ENCODE data around the gene CACNA1S.
A peak's percentile ranks its signal among the peaks of the same experiment; 100 is the strongest.

The CACNA1S gene

DNA sequence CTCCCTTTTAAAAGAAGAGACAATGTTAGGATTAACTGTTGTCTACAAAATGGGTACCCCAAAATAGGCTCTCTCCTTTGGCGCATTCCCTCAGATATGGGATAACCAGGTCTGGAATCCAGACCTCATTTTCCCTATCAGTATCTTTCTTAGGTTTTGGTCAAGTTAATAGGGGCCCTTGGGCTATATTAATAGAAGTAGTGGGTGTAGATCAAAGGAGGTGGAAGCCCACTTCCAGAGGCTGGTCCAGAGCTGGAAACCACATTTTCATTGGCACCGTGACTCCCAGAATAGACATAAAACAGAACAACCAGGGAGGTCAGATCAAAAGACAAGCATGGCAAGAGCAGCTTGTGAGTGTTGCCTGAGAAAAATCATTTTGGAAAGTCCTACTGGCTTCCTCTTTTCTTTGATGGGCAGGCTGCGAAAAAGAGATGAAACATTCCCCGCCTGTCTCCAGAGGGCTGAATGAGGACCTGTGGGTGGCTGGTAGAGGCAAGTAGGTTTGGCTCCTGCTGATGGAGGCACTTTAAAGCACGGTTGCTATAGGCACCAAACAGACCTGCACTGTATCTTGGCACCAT lies 62.9 kb downstream of the CACNA1S start:
- Histone ChIP-seq H4K20me1 (ENCODE audit: insufficient read depth, low read length) (no peaks in the 10 kb centered on the region), H3K9ac (ENCODE audit: low read length) (no peak overlapping the region), H3F3A (ENCODE audit: insufficient read depth, low read length) (no peaks in the 10 kb centered on the region), H3K9me3 (replicated peaks; ENCODE audit: insufficient read depth, low read length) (no peaks in the 10 kb centered on the region), H3K27ac (ENCODE audit: low read length) (no peak overlapping the region), H3K9me2 (replicated peaks; ENCODE audit: insufficient read depth, low read length) (no peaks in the 10 kb centered on the region), H3K79me2 (ENCODE audit: low read length) (no peaks in the 10 kb centered on the region), H3K4me1 (ENCODE audit: low read length) (no peaks in the 10 kb centered on the region), H3K27me3 (replicated peaks; ENCODE audit: insufficient read depth, low read length) (no peaks in the 10 kb centered on the region), H3K36me3 (replicated peaks; ENCODE audit: insufficient read depth, low read length) (no peaks in the 10 kb centered on the region), H2AFZ (ENCODE audit: low read length) (no peak overlapping the region), H3K4me2 (ENCODE audit: low read depth, low read length) (no peak overlapping the region), H3K4me3 (ENCODE audit: low read length) (no peak overlapping the region)
- no peak for DNase-seq
- TF ChIP-seq CTCF (IDR thresholded peaks at IDR 0.05; ENCODE audit: low read length) (no peak), EZH2phosphoT487 (IDR thresholded peaks at IDR 0.05; ENCODE audit: low read length) (no peak), EZH2 (optimal IDR thresholded peaks at IDR 0.05; ENCODE audit: low read depth, low read length) (no peak)

- TF ChIP-seq EZH2phosphoT487 (IDR thresholded peaks at IDR 0.05; ENCODE audit: low read length) = no peak
- TF ChIP-seq CTCF (IDR thresholded peaks at IDR 0.05; ENCODE audit: low read length) = no peak
- no peak for TF ChIP-seq EZH2 (optimal IDR thresholded peaks at IDR 0.05; ENCODE audit: low read depth, low read length)
- no peaks in the 10 kb centered on the region for H3K27me3 ChIP-seq (replicated peaks; ENCODE audit: insufficient read depth, low read length)
- no peak overlapping the region for H3K4me2 ChIP-seq (ENCODE audit: low read depth, low read length)
- H3K27ac ChIP-seq (ENCODE audit: low read length) = no peak overlapping the region
- no peaks in the 10 kb centered on the region for H3K4me1 ChIP-seq (ENCODE audit: low read length)
- DNase-seq = no peak
- H3K9ac ChIP-seq (ENCODE audit: low read length) = no peak overlapping the region
- H3K36me3 ChIP-seq (replicated peaks; ENCODE audit: insufficient read depth, low read length) = no peaks in the 10 kb centered on the region
- H4K20me1 ChIP-seq (ENCODE audit: insufficient read depth, low read length) = no peaks in the 10 kb centered on the region
- H3K9me3 ChIP-seq (replicated peaks; ENCODE audit: insufficient read depth, low read length) = no peaks in the 10 kb centered on the region
- H3K9me2 ChIP-seq (replicated peaks; ENCODE audit: insufficient read depth, low read length) = no peaks in the 10 kb centered on the region
- no peaks in the 10 kb centered on the region for H3K79me2 ChIP-seq (ENCODE audit: low read length)
- no peak overlapping the region for H3K4me3 ChIP-seq (ENCODE audit: low read length)
- H3F3A ChIP-seq (ENCODE audit: insufficient read depth, low read length) = no peaks in the 10 kb centered on the region
- H2AFZ ChIP-seq (ENCODE audit: low read length) = no peak overlapping the region
Measured at GRCh38 chr1:201048521-201048920, 63.7 kb downstream of the CACNA1S start.

GRCh38 chr1:201044119-201044518 lies 68.1 kb downstream of the CACNA1S start:
- no peak for DNase-seq
- Histone ChIP-seq H3K27ac (ENCODE audit: low read length) (no peak overlapping the region), H3K27me3 (replicated peaks; ENCODE audit: insufficient read depth, low read length) (no peaks in the 10 kb centered on the region), H3K4me2 (ENCODE audit: low read depth, low read length) (no peak overlapping the region), H3K4me1 (ENCODE audit: low read length) (no peaks in the 10 kb centered on the region), H3F3A (ENCODE audit: insufficient read depth, low read length) (no peaks in the 10 kb centered on the region), H4K20me1 (ENCODE audit: insufficient read depth, low read length) (no peaks in the 10 kb centered on the region), H3K36me3 (replicated peaks; ENCODE audit: insufficient read depth, low read length) (no peaks in the 10 kb centered on the region), H3K9me2 (replicated peaks; ENCODE audit: insufficient read depth, low read length) (no peaks in the 10 kb centered on the region), H3K9ac (ENCODE audit: low read length) (no peak overlapping the region), H3K79me2 (ENCODE audit: low read length) (no peaks in the 10 kb centered on the region), H3K9me3 (replicated peaks; ENCODE audit: insufficient read depth, low read length) (no peaks in the 10 kb centered on the region), H3K4me3 (ENCODE audit: low read length) (no peak overlapping the region), H2AFZ (ENCODE audit: low read length) (no peak overlapping the region)
- TF ChIP-seq EZH2 (optimal IDR thresholded peaks at IDR 0.05; ENCODE audit: low read depth, low read length) = no peak

- H2AFZ ChIP-seq (ENCODE audit: low read length) = no peak overlapping the region; the same call in 1 of the 2 replicates
- no peaks in the 10 kb centered on the region for H3K27me3 ChIP-seq (replicated peaks; ENCODE audit: insufficient read depth, low read length)
- H3K36me3 ChIP-seq (replicated peaks; ENCODE audit: insufficient read depth, low read length) = no peaks in the 10 kb centered on the region
- H3F3A ChIP-seq (ENCODE audit: insufficient read depth, low read length) = no peaks in the 10 kb centered on the region
- no peaks in the 10 kb centered on the region for H3K9me3 ChIP-seq (replicated peaks; ENCODE audit: insufficient read depth, low read length)
- DNase-seq = peak; percentile 81
- no peaks in the 10 kb centered on the region for H3K9me2 ChIP-seq (replicated peaks; ENCODE audit: insufficient read depth, low read length)
- no peak overlapping the region for H3K4me3 ChIP-seq (ENCODE audit: low read length)
- H3K4me1 ChIP-seq (ENCODE audit: low read length) = no peaks in the 10 kb centered on the region
- no peak overlapping the region for H3K27ac ChIP-seq (ENCODE audit: low read length)
- no peaks in the 10 kb centered on the region for H3K79me2 ChIP-seq (ENCODE audit: low read length)
- TF ChIP-seq CTCF (IDR thresholded peaks at IDR 0.05; ENCODE audit: low read length) = peak; percentile 99
- no peak for TF ChIP-seq EZH2 (optimal IDR thresholded peaks at IDR 0.05; ENCODE audit: low read depth, low read length)
- H3K4me2 ChIP-seq (ENCODE audit: low read depth, low read length) = no peak overlapping the region
- no peaks in the 10 kb centered on the region for H4K20me1 ChIP-seq (ENCODE audit: insufficient read depth, low read length)
- no peak overlapping the region for H3K9ac ChIP-seq (ENCODE audit: low read length)
Measured at GRCh38 chr1:201042779-201043461, 69.3 kb downstream of the CACNA1S start.

All from MM.1S (cell line).